H1 (cell line): ENCODE measurements around the gene SNX21. TPM values are rescaled to one million over a fixed set of nuclear protein-coding genes. Genes with fewer than 3 reads are reported as not detected.

Source experiments
- CTCF ChIA-PET: fragments of 300-600 bp; sonication (Branson Sonifier 250); formaldehyde crosslinking; loops from one replicate; lab custom pipeline; 2021; ENCODE audit not compliant: partially characterized antibody; lab: Charles Lee
- POLR2A ChIA-PET: fragments of 300-600 bp; sonication (Branson Sonifier 250); formaldehyde crosslinking; loops from one replicate; lab custom pipeline; 2021; ENCODE audit warnings: inconsistent platforms; ENCODE audit not compliant: partially characterized antibody; lab: Charles Lee
- DNase-seq, 2 experiments: peaks; one replicate each; pipeline versions ENCODE4 v3.0.0 to v3.0.0-alpha.2; 2010 to 2022; ENCODE audit warnings: low spot score in 2 of 2, low read depth in 1 of 2, mixed read lengths in 1 of 2
- FAIRE-seq: peaks from 2 replicates; lab custom pipeline; 2011; peaks lifted over from hg19 to GRCh38; lab: Jason Lieb, UNC
- H2AFZ ChIP-seq: 2 replicates; pipeline ENCODE4 v1.8.1; 2012; ENCODE audit warnings: low read length, inconsistent platforms
- H2AK5ac ChIP-seq: 2 replicates; pipeline ENCODE4 v1.6.1; 2013; ENCODE audit warnings: low read depth, low read length
- H2BK120ac ChIP-seq: replicated peaks from 2 replicates; pipeline ENCODE3; 2013; ENCODE audit warnings: low read depth, low read length, inconsistent platforms
- H2BK12ac ChIP-seq: 2 replicates; pipeline ENCODE4 v1.6.1; 2013; ENCODE audit warnings: low read depth, low read length
- H2BK15ac ChIP-seq: 2 replicates; pipeline ENCODE4 v1.6.1; 2013; ENCODE audit warnings: low read length
- H2BK20ac ChIP-seq: 2 replicates; pipeline ENCODE4 v1.6.1; 2013; ENCODE audit warnings: low read length
- H2BK5ac ChIP-seq: 2 replicates; pipeline ENCODE4 v1.6.1; 2013; ENCODE audit warnings: low read depth, low read length
- H3K14ac ChIP-seq: 2 replicates; pipeline ENCODE4 v1.6.1; 2013; ENCODE audit warnings: inconsistent platforms; ENCODE audit not compliant: insufficient read length
- H3K18ac ChIP-seq: 2 replicates; pipeline ENCODE4 v1.6.1; 2013; ENCODE audit warnings: low read length; ENCODE audit errors: extremely low read depth
- H3K23ac ChIP-seq: 2 replicates; pipeline ENCODE4 v1.6.1; 2013; ENCODE audit warnings: inconsistent platforms; ENCODE audit not compliant: insufficient read length
- H3K23me2 ChIP-seq: 2 replicates; pipeline ENCODE4 v1.6.1; 2013; ENCODE audit warnings: low read depth, low read length
- H3K27ac ChIP-seq: 2 replicates; pipeline ENCODE4 v1.6.1; 2011; ENCODE audit warnings: low read depth, low read length, inconsistent platforms
- H3K27me3 ChIP-seq, 4 experiments: replicated peaks in 1 of 4; 1 replicate in 1 of 4; 2 replicates in 3 of 4; pipeline versions ENCODE4 v1.6.1 to v1.8.1; 2011 to 2013; ENCODE audit warnings: low read length in 3 of 4, mild to moderate bottlenecking in 3 of 4, inconsistent platforms in 2 of 4, mixed read lengths in 2 of 4, moderate library complexity in 1 of 4; ENCODE audit not compliant: control insufficient read depth in 3 of 4, insufficient read depth in 3 of 4; ENCODE audit errors: extremely low read depth in 1 of 4
- H3K36me3 ChIP-seq, 4 experiments: 2 replicates each; pipeline versions ENCODE4 v1.6.1 to v1.8.1; 2011 to 2013; ENCODE audit warnings: mild to moderate bottlenecking in 4 of 4, low read length in 3 of 4, moderate library complexity in 2 of 4, control low read depth in 1 of 4, inconsistent platforms in 1 of 4; ENCODE audit not compliant: insufficient read depth in 4 of 4, control insufficient read depth in 2 of 4
- H3K4ac ChIP-seq: replicated peaks from 2 replicates; pipeline ENCODE3; 2013; ENCODE audit warnings: low read length, low read depth, mixed read lengths, inconsistent platforms; ENCODE audit not compliant: insufficient read length
- H3K4me1 ChIP-seq, 4 experiments: replicated peaks in 1 of 4; 1 replicate in 1 of 4; 2 replicates in 3 of 4; pipeline versions ENCODE4 v1.6.1 to v1.8.1; 2011 to 2013; ENCODE audit warnings: low read length in 3 of 4, inconsistent platforms in 2 of 4, mixed read lengths in 1 of 4; ENCODE audit not compliant: insufficient read depth in 4 of 4, control insufficient read depth in 3 of 4
- H3K4me2 ChIP-seq, 2 experiments: 2 replicates each; pipeline versions ENCODE4 v1.6.1 to v1.8.1; 2011 to 2013; ENCODE audit warnings: low read depth in 2 of 2, low read length in 2 of 2, control low read depth in 1 of 2, inconsistent platforms in 1 of 2, mild to moderate bottlenecking in 1 of 2; ENCODE audit not compliant: insufficient read depth in 1 of 2
- H3K4me3 ChIP-seq, 4 experiments: fragments of 200-600, 300-600 bp in 1 of 4; sonication (generic), shearing (Covaris generic), sonication (Bioruptor Twin) in 1 of 4; 2 replicates each; pipeline versions ENCODE4 v1.5.1 to v1.8.1; 2011 to 2016; ENCODE audit warnings: low read length in 4 of 4, low read depth in 3 of 4, control low read depth in 2 of 4, inconsistent platforms in 2 of 4, mild to moderate bottlenecking in 2 of 4, mixed read lengths in 1 of 4, moderate library complexity in 1 of 4; ENCODE audit not compliant: insufficient read depth in 2 of 4; ENCODE audit errors: extremely low read depth in 1 of 4
- H3K56ac ChIP-seq: replicated peaks from 2 replicates; pipeline ENCODE3; 2013; ENCODE audit warnings: low read depth, mild to moderate bottlenecking, mixed read lengths, low read length, inconsistent platforms; ENCODE audit not compliant: insufficient read length
- H3K79me1 ChIP-seq: 2 replicates; pipeline ENCODE4 v1.6.1; 2013; ENCODE audit warnings: low read depth, low read length, control low read depth
- H3K79me2 ChIP-seq, 2 experiments: 2 replicates each; pipeline versions ENCODE4 v1.6.1 to v1.8.1; 2012 to 2013; ENCODE audit warnings: low read length in 2 of 2, mild to moderate bottlenecking in 2 of 2, inconsistent platforms in 1 of 2; ENCODE audit not compliant: insufficient read depth in 2 of 2, control insufficient read depth in 1 of 2
- H3K9ac ChIP-seq, 4 experiments: replicated peaks in 1 of 4; 1 replicate in 1 of 4; 2 replicates in 3 of 4; pipeline versions ENCODE4 v1.6.1 to v1.8.1; 2011 to 2013; ENCODE audit warnings: low read depth in 3 of 4, low read length in 3 of 4, control low read depth in 2 of 4, mild to moderate bottlenecking in 2 of 4, moderate library complexity in 2 of 4, inconsistent platforms in 1 of 4; ENCODE audit errors: extremely low read depth in 1 of 4
- H3K9me3 ChIP-seq, 2 experiments: 2 replicates each; pipeline versions ENCODE4 v1.6.1 to v1.8.1; 2012 to 2013; ENCODE audit warnings: mild to moderate bottlenecking in 2 of 2, moderate library complexity in 2 of 2, control low read depth in 1 of 2, inconsistent platforms in 1 of 2, low read depth in 1 of 2, low read length in 1 of 2, mixed read lengths in 1 of 2; ENCODE audit not compliant: insufficient read depth in 2 of 2
- H4K20me1 ChIP-seq, 2 experiments: replicated peaks in 1 of 2; 2 replicates each; pipeline versions ENCODE3 to v1.8.1; 2011 to 2013; ENCODE audit warnings: inconsistent platforms in 2 of 2, low read length in 2 of 2, mild to moderate bottlenecking in 1 of 2; ENCODE audit not compliant: insufficient read depth in 2 of 2, control insufficient read depth in 1 of 2
- H4K5ac ChIP-seq: 2 replicates; pipeline ENCODE4 v1.6.1; 2013; ENCODE audit warnings: low read length, low read depth, mixed read lengths, inconsistent platforms; ENCODE audit not compliant: insufficient read length
- H4K8ac ChIP-seq: 2 replicates; pipeline ENCODE4 v1.8.0; 2013; ENCODE audit warnings: mild to moderate bottlenecking, moderate library complexity, low read length, inconsistent platforms; ENCODE audit not compliant: insufficient read depth; ENCODE audit errors: extremely low read depth
- H4K91ac ChIP-seq: replicated peaks from 2 replicates; pipeline ENCODE3; 2013; ENCODE audit warnings: low read length, mixed read lengths, inconsistent platforms; ENCODE audit not compliant: insufficient read length
- KDM1A ChIP-seq: fragments of 200-600, 300-600 bp; sonication (generic); IDR thresholded peaks from 2 replicates; pipeline ENCODE4 v1.7.1; 2016; ENCODE audit warnings: mild to moderate bottlenecking, low read length, borderline replicate concordance
- POLR2AphosphoS5 ChIP-seq: IDR thresholded peaks from 2 replicates; pipeline ENCODE4 v1.6.1; 2011; ENCODE audit warnings: low read depth, low read length
- WGBS, 2 experiments: shearing (Covaris generic) in 1 of 2; methylation state at CpG; one replicate each; pipeline versions ENCODE4 v1.1.6 to v1.1.7; 2013 to 2015; ENCODE audit warnings: low lambda C conversion rate in 2 of 2, mixed read lengths in 2 of 2, inconsistent platforms in 1 of 2, low coverage in 1 of 2, missing lambda C conversion rate in 1 of 2; ENCODE audit not compliant: insufficient replicate concordance in 2 of 2, insufficient coverage in 1 of 2, insufficient read length in 1 of 2; ENCODE audit errors: extremely low coverage in 1 of 2, missing lambda C conversion rate in 1 of 2; 5-methylcytosine and 5-hydroxymethylcytosine counted together
- polyA plus RNA-seq, 7 experiments: library from polyadenylated mRNA; depleted of rRNA in 3 of 7; stranded (reverse) in 5 of 7; unstranded in 2 of 7; fragments of >200 nt in 5 of 7; fragments of 200-250 nt in 2 of 7; gene quantifications; 1 replicate in 5 of 7; 2 replicates in 1 of 7; 4 replicates in 1 of 7; pipeline versions ENCODE4 v1.2.1 to v1.2.3, GENCODE V29; 2011 to 2013; ENCODE audit warnings: missing spikeins in 2 of 7, mixed read lengths in 2 of 7
- total RNA-seq: library from RNA; stranded (reverse); fragmentation: NEBNext Ultra II Directional; extraction: Animal tissue kit (Norgen Biotek cat#: 25700); gene quantifications from 2 replicates; pipeline ENCODE4 v1.2.1, GENCODE V29; 2021

Gene SNX21
- total and polyA plus RNA-seq, 2 of the 8 experiments (the other 6 are each of a cell fraction or from before 2014, with no cell fraction given): 15.8 to 16.8 TPM

- Histone ChIP-seq H3K27ac (no peak overlapping the region), H2BK15ac (no peak overlapping the region), H3K79me2 (no peaks in the 10 kb centered on the region), H3K9ac (no peak overlapping the region), H4K20me1 (no peaks in the 10 kb centered on the region), H3K56ac (no peak overlapping the region), H3K23me2 (no peaks in the 10 kb centered on the region), H3K4me1 (no peaks in the 10 kb centered on the region), H2BK20ac (no peak overlapping the region), H3K18ac (no peak overlapping the region), H2AFZ (no peak overlapping the region), H2AK5ac (no peak overlapping the region), H3K27me3 (no peaks in the 10 kb centered on the region), H4K5ac (no peak overlapping the region), H4K8ac (no peak overlapping the region; the same call in 1 of the 2 replicates), H3K9me3 (no peaks in the 10 kb centered on the region), H3K4me2 (no peak overlapping the region), H3K14ac (no peak overlapping the region), H2BK120ac (no peak overlapping the region), H3K23ac (no peak overlapping the region), H3K4me3 (no peak overlapping the region), H3K4ac (no peak overlapping the region), H2BK12ac (no peak overlapping the region), H4K91ac (no peak overlapping the region), H3K36me3 (peaks cover 15 to 56% (median 28%) of the 10 kb centered on the region in 4 experiments), H3K79me1 (no peaks in the 10 kb centered on the region), H2BK5ac (no peak overlapping the region)
- TF ChIP-seq KDM1A (no peak), POLR2AphosphoS5 (peak; percentile 45; the same call in 1 of the 2 replicates)
- ChIA-PET CTCF (no interaction called here), POLR2A (interaction anchor here (0.7 to 13.8 kb wide), 5 partner anchors 10 to 110 kb away, joined by 3 to 178 read pairs (median 4); partner anchors contain the start of genes ACOT8, SNX21 and ZSWIM3)
- 92% methylated on average over 13 of the region's 14 CpGs; no CpG with 5 or more reads in 1 of the 2 experiments for WGBS, 2 experiments
- no peak for FAIRE-seq
- no peak for DNase-seq
Observed at GRCh38 chr20:45843506-45843905, 9.9 kb downstream of the SNX21 start.
